UCSD-AML1 (cell line): Measurements from ENCODE around the gene SLC39A8.

Experiments used
- DNase-seq: peaks from one replicate; lab custom pipeline; 2025; ENCODE audit not compliant: unreplicated experiment; lab: John Stamatoyannopoulos, UW

The SLC39A8 gene

GRCh38 chr4:102341201-102341600 is 4.1 kb downstream of the SLC39A8 start:
- no peak for DNase-seq

DNA sequence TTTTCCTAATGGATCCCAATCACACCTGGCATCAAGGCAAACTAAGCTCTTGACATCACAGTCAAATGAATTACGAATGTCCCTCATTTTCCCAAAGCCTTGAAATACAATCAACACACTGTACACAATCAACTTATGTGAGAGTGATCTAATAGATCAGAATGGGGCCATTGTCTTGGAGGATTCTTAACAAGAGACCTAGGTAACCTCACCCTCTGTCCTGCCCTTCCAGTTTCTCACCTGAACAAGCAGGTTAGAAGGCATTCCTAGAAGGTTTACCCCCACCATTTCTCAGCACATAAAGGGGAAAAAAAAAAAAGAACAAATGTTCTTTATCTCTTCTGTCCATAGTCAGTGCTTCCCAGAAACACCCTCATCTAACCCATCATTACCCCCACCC is 6.3 kb downstream of the SLC39A8 start:
- no peak for DNase-seq

- no peak for DNase-seq
Measured at GRCh38 chr4:102338405-102338804, 6.9 kb downstream of the SLC39A8 start.

DNA sequence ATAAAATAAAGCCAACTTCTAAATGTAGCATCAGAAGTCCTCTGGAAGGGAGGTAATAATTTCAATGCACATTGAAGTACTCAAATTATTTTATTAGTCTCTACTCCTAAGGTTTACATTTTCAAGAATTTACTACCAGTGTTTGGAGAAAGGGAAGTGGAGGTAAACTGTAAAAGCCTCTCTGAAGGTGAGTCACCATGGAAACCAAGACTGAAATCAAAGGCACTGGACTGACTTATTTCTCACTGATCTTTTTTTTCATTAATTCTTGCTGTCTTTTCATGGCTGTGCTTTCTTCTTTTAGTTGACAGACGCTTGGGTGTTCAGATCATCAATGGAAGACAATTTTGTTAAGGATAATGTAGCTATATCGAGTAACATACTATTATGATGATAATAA is 9.7 kb downstream of the SLC39A8 start:
- DNase-seq, result no peak

DNA sequence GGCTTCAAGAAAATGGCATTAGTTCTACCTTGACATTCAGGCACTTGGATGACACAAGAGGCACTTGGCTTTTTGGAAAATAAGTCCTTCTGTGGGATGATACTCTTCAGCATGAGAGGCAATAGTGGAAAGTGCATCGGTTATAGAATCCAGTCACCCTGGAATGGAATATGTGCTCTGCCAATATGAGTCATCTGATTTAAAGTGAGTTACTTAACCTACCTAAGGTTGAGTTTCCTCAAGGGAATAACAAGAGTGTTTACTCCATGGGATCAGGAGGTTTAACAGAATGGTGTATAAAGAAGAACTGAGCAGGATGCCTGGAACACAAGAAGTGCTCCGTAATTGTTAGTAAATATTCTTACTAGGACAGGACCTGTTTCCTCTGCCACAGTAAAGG is 10.7 kb downstream of the SLC39A8 start:
- no peak for DNase-seq

DNA sequence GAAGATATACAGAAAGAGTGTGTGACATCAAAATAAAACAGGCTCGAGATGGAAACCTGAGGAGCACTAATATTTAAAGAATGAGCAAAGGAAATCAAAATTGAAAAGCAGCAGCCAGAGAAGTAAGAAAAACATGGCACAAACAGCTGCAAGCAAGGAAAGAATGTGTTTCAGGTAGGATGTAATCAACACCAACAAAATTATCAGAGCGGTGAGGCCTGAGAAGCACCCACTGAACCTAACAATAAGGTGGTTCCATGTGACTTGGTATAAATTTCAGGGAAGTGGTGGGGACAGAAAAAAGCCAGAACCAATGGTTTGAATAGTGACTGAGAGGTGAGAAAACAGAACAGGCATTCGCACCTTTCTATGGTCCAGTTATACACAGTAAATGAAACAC is 11.5 kb downstream of the SLC39A8 start:
- DNase-seq, result no peak

GRCh38 chr4:102328045-102328444 is 17.2 kb downstream of the SLC39A8 start:
- no peak for DNase-seq

GRCh38 chr4:102326951-102327350 is 18.3 kb downstream of the SLC39A8 start:
- no peak for DNase-seq

DNA sequence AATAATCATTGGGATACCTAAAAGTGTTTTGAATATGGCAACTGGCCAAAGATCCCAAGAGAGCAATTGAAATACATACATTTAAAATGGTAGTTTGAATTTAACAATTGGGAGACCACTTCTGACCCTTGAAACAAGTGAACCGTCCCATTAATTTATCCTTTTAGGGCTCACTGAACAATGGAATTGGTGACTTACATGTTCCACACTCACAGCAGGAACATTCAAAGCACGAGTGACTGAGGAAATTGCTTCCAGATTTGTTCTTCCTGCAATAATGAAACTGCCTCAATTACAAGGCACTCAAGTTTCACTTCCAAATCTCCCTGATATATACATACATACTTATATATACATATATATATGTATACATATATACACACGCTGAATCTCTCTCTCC is 20.6 kb downstream of the SLC39A8 start:
- DNase-seq, result no peak

- DNase-seq, result no peak
Measured at GRCh38 chr4:102322736-102323135, 22.5 kb downstream of the SLC39A8 start.

- no peak for DNase-seq
Measured at GRCh38 chr4:102321260-102321995, 23.9 kb downstream of the SLC39A8 start.

GRCh38 chr4:102319594-102319993 is 25.7 kb downstream of the SLC39A8 start:
- no peak for DNase-seq

GRCh38 chr4:102318526-102318925 is 26.8 kb downstream of the SLC39A8 start:
- DNase-seq, result no peak

DNA sequence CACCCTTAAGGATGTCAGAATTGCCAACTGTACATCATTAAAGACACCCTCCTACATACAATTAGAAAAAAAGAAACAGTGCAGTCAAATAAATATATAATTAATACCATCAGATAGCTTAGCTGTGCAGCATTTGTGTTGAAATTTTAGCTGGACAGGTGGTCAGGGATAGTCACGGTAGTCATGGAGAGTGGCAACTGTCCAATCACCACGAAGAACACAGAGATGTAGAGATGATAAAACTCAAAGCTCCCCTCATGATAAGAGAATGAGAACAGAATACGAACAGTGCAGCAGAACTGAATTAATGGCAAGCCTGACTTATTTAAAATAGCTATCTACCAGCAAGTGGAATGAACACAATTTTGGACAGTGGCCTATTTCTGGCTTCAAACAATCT is 27.2 kb downstream of the SLC39A8 start:
- no peak for DNase-seq

DNA sequence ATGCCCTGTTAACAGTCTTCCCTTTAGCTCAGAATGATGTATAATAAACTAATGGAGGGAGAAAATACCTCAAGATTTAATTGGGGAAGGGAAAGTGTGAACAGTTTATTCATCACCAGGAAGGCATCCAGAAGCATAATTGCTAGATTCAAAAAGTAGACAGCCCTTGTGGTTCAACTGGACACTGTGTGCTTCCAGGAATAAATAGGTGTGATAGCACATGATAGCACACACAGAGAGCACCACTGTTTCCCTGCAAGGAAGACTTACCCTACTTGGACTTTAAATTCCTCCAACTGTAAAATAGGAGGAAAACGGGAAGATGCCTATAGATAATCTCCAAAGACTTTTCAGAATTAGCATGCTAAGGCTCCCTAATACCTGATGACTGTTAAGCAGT is 27.8 kb downstream of the SLC39A8 start:
- DNase-seq, result no peak

GRCh38 chr4:102316585-102316984 is 28.7 kb downstream of the SLC39A8 start:
- DNase-seq, result no peak

- DNase-seq, result no peak
Measured at GRCh38 chr4:102315532-102315931, 29.8 kb downstream of the SLC39A8 start.

DNA sequence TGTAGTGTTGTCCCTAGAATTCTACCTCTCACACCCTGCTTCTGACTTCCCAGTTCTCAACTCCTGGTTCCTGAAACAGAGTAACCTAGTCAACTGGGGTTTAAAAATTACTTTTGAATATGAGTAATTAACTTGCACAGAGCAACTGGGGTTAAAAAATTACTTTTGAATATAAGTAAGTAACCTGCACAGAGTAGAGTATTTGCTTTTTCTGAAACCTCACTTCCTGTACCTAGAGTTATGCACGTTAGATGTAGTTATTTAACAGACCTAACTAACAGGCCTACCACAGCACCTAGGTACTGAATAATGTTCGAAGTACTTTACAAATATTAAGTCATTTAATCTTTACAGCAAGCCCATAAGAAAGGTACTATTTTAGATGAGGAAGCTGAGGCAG is 32.9 kb downstream of the SLC39A8 start:
- DNase-seq, result no peak

GRCh38 chr4:102311912-102312311 is 33.4 kb downstream of the SLC39A8 start:
- no peak for DNase-seq

GRCh38 chr4:102311407-102311806 is 33.9 kb downstream of the SLC39A8 start:
- no peak for DNase-seq

DNA sequence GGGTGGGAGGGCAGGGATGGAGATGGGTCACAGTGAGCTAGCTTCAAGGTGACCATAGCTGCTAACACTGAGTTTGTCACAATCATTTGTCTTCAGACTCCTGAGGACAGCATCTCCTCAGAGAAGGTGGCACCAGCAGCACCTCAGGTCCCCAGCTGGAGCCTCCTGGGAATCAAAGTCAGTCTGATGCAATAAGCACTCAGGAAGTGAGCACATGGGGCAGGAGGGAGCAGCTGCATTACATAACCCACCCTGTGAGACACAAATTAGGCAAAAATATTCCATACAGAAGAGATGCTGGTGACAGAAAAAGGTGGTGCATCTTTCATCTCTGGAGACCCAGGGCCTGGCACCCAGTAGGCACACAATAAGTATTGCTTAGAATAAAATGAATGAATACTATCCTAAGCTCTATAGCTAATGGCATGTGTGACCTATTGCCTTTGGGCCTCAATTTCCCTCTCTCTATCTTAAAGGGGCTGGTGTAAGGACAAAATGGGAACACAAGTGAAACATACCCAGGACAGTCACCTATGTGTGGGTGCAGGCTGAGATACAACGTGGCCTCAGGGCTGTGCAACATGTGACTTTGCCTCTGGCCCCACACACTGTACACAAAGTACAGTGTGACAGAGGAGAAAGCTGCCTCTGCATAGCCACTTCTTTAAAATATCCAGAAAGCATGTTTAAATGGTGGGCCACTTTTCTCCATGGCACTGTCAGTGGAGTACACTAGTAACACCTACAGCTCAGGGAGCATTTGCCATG is 37.1 kb downstream of the SLC39A8 start:
- peak; percentile 13 for DNase-seq

GRCh38 chr4:102305666-102306065 is 39.6 kb downstream of the SLC39A8 start:
- DNase-seq, result no peak

DNA sequence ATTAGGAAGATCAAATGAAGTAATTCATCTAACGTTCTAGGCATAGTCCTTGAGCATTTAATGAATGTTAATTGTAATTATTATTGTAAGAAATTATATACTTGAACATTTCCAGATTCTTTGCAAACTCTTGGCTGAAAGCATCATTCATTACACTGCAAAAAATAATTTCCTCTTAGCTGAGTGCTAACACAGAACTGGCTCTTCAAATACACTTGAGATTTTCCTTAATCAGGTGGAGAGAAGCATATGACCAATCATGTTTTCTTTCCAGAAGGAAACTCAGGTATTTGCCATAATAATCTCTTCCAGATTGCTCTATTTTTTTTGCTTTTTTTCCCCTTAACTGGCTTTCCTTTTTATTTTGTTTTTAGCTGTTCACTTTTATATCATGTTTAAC is 42.5 kb downstream of the SLC39A8 start:
- DNase-seq, result no peak
